ENCODE data around the gene ANGPTL4. TPM values are rescaled to one million over a fixed set of nuclear protein-coding genes. Genes with fewer than 3 reads are reported as not detected.
A peak's percentile ranks its signal among the peaks of the same experiment; 100 is the strongest.
"Not testable (repeated sequence)": the region's sequence is repeated elsewhere in the genome, so short reads cannot be mapped to it uniquely, and the experiment has no call there.

Gene ANGPTL4
- total RNA-seq, 1 experiment from 2014 or later, result 0.59 TPM

DNA sequence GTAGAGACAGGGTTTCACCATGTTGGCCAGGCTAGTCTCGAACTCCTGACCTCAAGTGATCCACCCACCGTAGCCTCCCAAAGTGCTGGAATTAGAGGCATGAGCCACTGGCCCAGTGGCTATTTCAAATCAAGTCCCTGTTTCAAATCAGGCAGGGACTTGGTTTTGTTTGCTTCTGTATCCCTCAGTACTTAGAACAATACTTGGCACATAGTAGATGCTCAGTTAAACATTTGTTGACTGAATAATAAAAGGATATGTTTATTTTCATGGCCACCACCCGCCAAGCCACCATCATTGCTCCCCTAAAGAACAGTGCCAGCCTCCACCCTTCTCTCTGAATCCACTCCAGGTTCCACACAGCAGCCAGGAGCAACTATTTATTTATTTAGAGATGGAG, 38.5 kb upstream of the ANGPTL4 start:
- H3K27ac ChIP-seq, result no peak overlapping the region
- no peaks in the 10 kb centered on the region for H3K9me3 ChIP-seq (replicated peaks)
- H3K4me3 ChIP-seq, result no peak overlapping the region
- no peak for DNase-seq
- H3K36me3 ChIP-seq, result peaks cover 21% of the 10 kb centered on the region
- H3K27me3 ChIP-seq, result no peaks in the 10 kb centered on the region; the same call in 1 of the 2 replicates
- H3K4me1 ChIP-seq, result no peaks in the 10 kb centered on the region

DNA sequence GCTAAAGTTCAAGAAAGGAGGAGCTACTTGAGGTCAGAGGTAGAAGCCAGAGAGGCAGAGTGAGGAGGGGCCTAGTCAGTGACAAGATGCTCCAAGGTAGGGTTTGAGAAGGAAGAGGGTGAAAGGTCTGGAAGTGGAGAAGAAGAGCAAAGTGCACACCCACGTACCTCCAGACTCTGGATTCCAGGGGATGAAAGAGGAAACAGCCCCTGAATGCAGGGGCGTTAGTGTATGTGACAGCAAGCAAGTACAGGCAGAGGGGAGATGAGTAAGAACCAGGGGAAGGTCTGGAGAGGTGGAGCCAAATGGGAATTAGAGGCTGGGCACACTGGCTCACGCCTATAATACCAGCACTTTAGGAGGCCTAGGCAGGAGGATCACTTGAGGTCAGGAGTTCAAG, 34.0 kb upstream of the ANGPTL4 start:
- Histone ChIP-seq H3K9me3 (replicated peaks) (no peaks in the 10 kb centered on the region), H3K36me3 (no peaks in the 10 kb centered on the region), H3K4me1 (no peaks in the 10 kb centered on the region), H3K27me3 (no peaks in the 10 kb centered on the region; the same call in 1 of the 2 replicates), H3K4me3 (no peak overlapping the region), H3K27ac (no peak overlapping the region)
- DNase-seq, result no peak

DNA sequence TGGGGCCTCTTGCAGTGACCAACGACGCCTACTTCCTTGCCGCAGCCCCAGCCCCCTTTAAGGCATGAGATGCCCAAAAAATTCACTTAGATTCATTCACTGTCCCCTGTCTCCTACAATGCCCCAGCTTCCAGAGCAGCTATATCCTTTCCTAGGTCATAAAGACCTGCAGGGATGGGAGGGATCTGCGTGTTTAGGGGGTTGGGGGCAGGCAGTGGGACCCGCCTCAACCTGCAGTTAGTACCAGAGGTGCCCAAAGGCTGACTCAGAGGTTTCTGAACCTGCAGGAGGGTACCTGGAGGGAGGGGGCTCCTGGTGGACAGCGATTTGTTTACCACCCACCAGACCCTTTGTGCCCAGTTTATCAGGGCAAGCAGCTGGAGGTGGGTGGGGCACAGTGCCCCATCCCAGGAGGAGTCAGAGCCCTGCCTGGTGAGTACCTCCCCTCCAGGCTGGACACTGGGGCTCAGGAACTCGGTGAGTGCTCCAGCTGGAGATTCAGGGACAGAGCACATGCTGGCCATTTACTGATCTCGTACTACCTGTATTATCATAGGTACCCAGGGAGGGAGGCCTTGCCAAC, 32.6 kb upstream of the ANGPTL4 start:
- no peaks in the 10 kb centered on the region; the same call in 1 of the 2 replicates for H3K27me3 ChIP-seq
- no peaks in the 10 kb centered on the region for H3K4me1 ChIP-seq
- no peak overlapping the region for H3K27ac ChIP-seq
- DNase-seq, result no peak
- no peak overlapping the region for H3K4me3 ChIP-seq
- H3K9me3 ChIP-seq (replicated peaks), result no peaks in the 10 kb centered on the region
- H3K36me3 ChIP-seq, result no peaks in the 10 kb centered on the region

DNA sequence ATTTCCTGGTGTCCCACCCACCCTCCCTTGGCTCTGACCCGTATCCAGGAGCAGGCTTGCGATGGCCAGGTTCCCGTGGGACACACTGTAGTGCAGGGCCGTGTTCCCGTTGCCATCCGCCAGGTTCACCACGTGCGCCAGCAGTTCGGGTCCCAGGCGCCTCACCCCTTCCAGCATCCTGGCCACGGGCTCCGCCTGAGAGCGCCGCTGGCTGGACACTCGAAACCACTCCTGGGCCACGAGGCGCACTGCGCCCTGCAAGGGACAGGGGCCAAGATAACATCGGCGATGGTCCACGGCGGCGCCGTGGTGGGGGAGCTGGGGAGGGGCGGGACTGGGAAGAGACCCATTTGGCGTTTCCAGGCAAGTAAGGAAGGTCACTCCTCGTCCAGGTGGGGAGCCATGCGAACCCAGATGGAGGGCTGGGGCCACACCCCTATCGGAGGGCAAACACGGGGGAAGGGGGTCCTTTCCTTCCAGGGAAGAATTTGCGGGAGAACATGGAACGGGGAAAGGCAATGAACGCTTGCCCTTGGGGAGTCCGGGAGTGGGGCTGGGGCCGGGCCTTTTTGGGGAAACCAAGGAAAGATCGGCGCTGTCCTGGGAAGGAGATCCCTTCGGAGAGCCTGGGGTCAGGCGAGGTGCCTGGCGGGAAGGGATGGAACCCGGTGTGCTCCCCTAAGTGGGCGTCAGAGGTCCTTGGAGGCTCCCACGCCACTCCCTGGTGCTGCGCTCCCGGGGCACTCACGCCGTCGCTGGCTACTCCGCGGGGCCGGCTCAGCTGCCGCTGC, 30.8 kb upstream of the ANGPTL4 start:
- no peak for DNase-seq
- H3K27ac ChIP-seq, result no peak overlapping the region
- no peaks in the 10 kb centered on the region for H3K36me3 ChIP-seq
- no peaks in the 10 kb centered on the region for H3K27me3 ChIP-seq
- 0 out of 2 replicates have a peak, but pooled peaks cover 4% of the 10 kb centered on the region for H3K4me1 ChIP-seq
- H3K4me3 ChIP-seq, result no peak overlapping the region
- H3K9me3 ChIP-seq (replicated peaks), result no peaks in the 10 kb centered on the region

DNA sequence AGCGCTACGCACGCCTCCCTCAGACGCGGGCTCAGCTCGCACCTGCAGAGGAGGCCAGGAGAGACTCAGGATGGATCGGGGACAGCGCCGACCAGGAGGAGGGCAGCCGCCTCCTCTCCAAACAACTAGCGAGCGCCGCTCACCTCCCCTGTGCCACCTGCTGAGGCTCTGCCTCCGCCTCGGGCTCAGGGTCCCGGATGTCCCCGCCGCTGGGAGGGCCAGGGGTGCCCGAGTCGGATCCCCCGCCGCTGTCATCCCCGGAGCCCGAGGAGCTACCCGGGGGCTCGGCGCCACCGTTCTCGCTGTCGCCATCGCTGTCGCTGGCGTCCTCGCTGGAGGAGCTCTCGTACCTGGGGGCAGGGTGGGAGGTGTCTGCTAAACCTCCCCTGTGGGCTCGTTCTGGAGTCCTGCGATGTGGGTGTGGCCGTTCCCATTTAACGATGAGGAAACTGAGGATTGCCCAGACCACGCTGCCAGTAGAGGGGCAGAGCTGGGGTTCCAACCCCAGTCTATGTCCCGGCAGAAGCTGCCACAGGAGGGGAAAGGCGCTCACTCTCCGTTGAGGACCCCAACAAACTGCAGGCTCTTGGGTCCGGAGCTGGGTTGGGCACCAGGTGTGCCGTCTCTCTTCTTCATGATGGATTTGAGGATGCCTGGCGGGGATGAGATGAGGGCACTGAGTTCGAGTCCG, 30.0 kb upstream of the ANGPTL4 start:
- H3K36me3 ChIP-seq, result no peaks in the 10 kb centered on the region
- no peak overlapping the region for H3K27ac ChIP-seq
- no peak overlapping the region for H3K4me3 ChIP-seq
- no peaks in the 10 kb centered on the region for H3K9me3 ChIP-seq (replicated peaks)
- DNase-seq, result no peak
- 0 out of 2 replicates have a peak, but pooled peaks cover 4% of the 10 kb centered on the region for H3K4me1 ChIP-seq
- H3K27me3 ChIP-seq, result no peaks in the 10 kb centered on the region

DNA sequence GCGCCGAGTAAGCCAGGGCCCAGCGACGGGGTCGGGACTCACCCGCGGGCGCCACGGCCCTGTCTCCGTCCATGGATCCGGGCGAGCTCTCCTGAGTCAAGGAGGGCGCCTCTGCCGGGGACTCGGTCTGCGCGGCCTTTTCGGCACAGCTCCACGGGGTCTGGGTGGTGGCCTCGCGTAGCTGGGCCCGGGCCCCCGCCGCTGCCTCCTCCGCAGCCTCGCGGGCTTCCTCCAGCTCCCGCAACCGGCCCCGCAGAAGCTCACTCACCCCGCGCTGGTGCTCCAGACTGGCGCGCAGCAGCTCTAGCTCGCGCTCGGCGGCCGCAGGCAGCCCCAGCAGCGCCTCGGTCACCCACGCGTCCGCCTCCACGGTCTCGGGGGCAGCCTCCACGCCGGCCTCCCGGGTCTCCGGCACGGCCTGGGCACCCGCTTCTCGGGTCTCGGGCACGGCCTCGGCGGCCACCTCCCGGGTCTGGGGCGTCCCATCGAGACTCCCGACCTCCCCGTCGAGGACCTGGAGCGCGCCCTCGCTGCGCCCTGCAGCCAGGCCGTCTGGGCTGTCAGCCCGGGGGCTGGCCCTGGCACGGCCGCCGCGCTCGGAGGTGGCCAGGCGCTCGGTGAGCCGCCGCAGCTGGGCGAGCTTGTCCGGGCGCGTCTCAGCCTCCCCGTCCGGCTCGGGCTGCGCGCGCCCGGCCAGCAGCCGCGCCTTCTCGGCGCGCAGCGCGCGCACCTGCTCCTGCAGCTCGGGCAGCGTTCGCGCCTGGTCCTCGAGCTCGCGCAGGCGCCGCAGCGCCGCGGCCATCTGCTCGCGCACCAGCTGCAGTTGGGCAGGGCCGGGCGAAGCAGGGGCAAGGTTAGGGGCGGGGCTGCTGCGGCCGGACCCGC, 29.3 kb upstream of the ANGPTL4 start:
- Histone ChIP-seq H3K27me3 (no peaks in the 10 kb centered on the region), H3K4me3 (peak overlapping the region; percentile 22; the same call in 1 of the 2 replicates), H3K9me3 (replicated peaks) (no peaks in the 10 kb centered on the region), H3K27ac (no peak overlapping the region), H3K4me1 (0 out of 2 replicates have a peak, but pooled peaks cover 4% of the 10 kb centered on the region), H3K36me3 (no peaks in the 10 kb centered on the region)
- DNase-seq, result peak; percentile 77 to 78

DNA sequence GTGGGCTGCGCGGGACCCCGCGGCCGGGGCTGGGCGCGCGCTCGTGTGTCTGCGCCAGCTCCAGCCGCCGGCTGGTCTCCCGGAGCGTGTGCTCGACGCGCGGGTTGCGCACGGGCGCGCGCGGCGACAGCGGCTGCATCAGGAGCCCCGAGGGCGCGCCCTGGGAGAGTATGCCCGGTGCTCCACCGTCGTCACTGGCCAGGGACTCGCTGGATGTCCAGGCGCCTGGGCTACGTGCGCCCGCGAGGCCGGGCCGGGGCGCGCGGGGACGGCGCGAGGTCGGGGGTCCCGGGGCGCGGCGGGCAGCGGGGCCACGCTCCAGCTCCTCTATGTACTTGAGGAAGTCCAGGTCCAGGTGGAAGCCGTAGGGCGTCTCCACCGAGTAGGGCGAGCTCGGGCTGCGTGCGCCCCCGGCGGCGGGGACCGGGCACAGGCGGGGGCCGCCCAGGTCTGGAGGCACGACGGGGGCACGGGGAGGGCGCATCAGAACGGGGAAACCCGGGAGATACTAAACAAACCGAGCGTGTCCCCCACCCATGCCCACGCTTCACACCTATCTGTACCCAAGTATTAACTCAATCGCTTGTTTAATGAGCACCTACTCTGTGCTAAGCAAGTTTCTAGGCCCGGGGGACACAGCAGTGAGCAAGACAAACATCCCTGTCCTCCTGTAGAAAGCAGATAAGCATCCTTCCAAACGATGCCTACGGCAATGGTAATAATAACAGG, 28.4 kb upstream of the ANGPTL4 start:
- H3K9me3 ChIP-seq (replicated peaks), result no peaks in the 10 kb centered on the region
- no peaks in the 10 kb centered on the region for H3K27me3 ChIP-seq
- no peak overlapping the region for H3K27ac ChIP-seq
- no peak for DNase-seq
- H3K4me1 ChIP-seq, result peaks cover 7% of the 10 kb centered on the region; the same call in 1 of the 2 replicates
- no peaks in the 10 kb centered on the region for H3K36me3 ChIP-seq
- H3K4me3 ChIP-seq, result no peak overlapping the region; the same call in 1 of the 2 replicates

DNA sequence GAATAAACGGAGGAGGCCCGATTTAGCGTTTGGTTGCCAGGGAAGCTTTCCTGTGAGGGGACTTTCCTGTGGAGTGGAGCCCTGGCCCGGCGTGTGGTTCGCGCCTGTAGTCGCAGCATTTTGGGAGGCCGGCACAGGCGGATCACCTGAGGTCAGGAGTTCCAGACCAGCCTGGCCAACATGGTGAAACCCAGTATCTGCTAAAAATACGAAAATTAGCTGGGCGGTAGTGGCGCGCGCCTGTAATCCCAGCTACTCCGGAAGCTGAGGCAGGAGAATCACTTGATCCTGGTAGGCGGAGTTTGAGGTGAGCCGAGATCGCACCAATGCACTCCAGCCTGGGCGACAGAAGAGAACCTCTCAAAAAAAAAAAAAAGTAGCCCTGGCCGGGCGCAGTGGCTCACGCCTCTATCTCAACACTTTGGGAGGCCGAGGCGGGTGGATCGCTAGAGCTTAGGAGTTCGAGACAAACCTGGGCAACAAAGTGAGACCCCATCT, 27.8 kb upstream of the ANGPTL4 start:
- H3K9me3 ChIP-seq (replicated peaks), result no peaks in the 10 kb centered on the region
- H3K4me1 ChIP-seq, result peaks cover 12% of the 10 kb centered on the region; the same call in 1 of the 2 replicates
- no peak overlapping the region for H3K4me3 ChIP-seq
- no peaks in the 10 kb centered on the region for H3K36me3 ChIP-seq
- no peaks in the 10 kb centered on the region for H3K27me3 ChIP-seq
- H3K27ac ChIP-seq, result no peak overlapping the region
- no peak for DNase-seq

DNA sequence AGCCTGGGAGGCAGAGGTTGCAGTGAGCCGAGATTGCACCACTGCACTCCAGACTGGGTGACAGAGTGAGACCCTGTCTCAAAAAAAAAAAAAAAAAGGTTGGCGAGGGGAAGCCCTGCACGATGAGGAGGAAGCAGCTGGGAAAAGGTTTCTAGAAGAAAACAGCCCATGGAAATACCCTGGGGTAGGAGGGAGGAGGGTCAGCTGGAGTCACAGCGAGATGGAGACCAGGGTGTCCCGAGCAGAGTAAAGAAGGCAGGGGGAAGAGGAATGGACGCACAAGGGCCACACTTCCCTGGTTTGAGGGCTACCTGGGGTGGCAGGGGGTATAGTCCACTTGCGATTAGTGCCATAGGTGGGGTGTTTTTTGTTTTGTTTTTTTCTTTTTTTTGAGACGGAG, 27.3 kb upstream of the ANGPTL4 start:
- Histone ChIP-seq H3K9me3 (replicated peaks) (no peaks in the 10 kb centered on the region), H3K27ac (no peak overlapping the region), H3K4me3 (no peak overlapping the region), H3K36me3 (no peaks in the 10 kb centered on the region), H3K4me1 (peaks cover 13% of the 10 kb centered on the region; the same call in 1 of the 2 replicates), H3K27me3 (no peaks in the 10 kb centered on the region)
- DNase-seq, result no peak

DNA sequence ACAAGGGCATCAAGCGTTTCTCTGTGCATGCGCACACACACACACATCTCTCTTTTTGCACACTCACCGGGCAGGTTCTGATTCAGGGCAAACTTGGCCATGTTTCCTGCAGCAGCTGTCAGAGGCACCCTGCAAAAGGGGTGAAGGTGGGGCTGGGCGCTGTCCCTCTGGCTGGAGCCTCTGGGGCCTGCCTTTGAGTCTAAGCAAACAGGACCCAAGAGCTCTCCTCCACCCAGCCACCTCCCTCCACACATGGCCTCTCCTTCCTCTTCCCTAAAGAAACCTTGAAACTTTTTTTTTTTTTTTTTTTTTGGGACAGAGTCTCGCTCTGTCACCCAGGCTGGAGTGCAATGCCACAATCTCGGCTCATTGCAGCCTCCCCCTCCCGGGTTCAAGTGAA, 26.2 kb upstream of the ANGPTL4 start:
- H3K4me1 ChIP-seq, result peaks cover 13% of the 10 kb centered on the region; the same call in 1 of the 2 replicates

DNA sequence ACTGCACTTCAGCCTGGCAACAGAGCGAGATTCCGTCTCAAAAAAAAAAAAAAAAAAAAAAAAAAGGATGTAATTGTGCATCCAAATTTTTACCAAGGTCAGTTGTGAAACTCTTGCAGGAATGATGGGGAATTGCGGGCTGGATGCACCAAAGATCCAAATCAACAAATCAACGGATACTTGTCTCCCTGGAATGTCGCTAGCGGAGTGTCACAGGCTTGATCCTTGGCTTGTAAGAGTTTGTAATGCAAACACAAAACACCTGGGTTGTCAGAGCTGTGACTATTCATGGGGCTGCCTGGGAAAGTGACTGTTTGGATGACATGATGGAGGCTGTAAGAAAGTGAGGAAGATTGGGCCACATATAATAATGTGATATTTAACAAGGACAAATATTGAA, 25.1 kb upstream of the ANGPTL4 start:
- Histone ChIP-seq H3K4me1 (peaks cover 13% of the 10 kb centered on the region; the same call in 1 of the 2 replicates), H3K9me3 (replicated peaks) (no peaks in the 10 kb centered on the region), H3K4me3 (no peak overlapping the region), H3K36me3 (no peaks in the 10 kb centered on the region), H3K27ac (no peak overlapping the region), H3K27me3 (no peaks in the 10 kb centered on the region)
- DNase-seq, result no peak

More for the DNA sequence above, 26.2 kb upstream of the ANGPTL4 start:
- Histone ChIP-seq H3K27me3 (no peaks in the 10 kb centered on the region), H3K9me3 (replicated peaks) (no peaks in the 10 kb centered on the region), H3K4me3 (no peak overlapping the region), H3K36me3 (no peaks in the 10 kb centered on the region), H3K27ac (no peak overlapping the region)
- no peak for DNase-seq

DNA sequence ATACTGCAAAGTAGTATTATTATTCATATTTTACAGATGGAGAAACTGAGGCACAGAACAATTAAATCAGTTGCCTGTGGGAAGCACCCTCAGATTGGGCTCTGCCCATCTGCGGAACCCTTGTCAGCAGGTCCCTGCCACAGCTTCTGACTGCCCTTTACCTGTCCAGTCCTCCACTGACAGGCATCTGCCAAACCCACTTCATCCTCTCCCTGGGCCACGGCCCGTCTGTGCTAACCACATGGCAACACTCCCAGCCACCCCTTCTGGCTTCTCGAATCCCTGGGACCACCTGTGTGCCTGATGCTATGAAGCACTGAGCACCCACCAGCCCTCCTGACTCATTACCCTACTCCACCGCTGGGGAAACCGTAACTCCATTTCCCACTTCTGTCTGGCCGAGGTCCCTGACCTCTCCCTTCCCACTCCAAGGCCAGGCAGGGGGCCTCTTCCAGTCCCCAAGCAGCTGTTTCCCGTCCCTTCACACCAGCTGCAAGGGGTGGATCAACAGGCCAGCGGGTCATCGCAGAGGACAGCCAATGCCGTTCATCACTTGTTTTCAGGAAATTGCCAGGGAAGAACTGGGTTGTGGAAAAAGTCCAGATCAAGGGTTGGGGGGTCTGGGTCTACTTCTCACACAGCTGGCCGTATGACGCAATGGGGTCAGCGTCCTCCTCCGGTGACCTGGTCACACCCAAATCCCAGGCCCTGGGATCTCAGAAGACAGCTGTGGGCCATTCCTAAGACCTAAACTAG, 23.4 kb upstream of the ANGPTL4 start:
- no peak overlapping the region for H3K4me3 ChIP-seq
- no peaks in the 10 kb centered on the region for H3K27me3 ChIP-seq
- no peaks in the 10 kb centered on the region for H3K9me3 ChIP-seq (replicated peaks)
- H3K4me1 ChIP-seq, result peaks cover 13% of the 10 kb centered on the region; the same call in 1 of the 2 replicates
- peak; percentile 65 to 69 for DNase-seq
- no peak overlapping the region for H3K27ac ChIP-seq
- no peaks in the 10 kb centered on the region for H3K36me3 ChIP-seq

DNA sequence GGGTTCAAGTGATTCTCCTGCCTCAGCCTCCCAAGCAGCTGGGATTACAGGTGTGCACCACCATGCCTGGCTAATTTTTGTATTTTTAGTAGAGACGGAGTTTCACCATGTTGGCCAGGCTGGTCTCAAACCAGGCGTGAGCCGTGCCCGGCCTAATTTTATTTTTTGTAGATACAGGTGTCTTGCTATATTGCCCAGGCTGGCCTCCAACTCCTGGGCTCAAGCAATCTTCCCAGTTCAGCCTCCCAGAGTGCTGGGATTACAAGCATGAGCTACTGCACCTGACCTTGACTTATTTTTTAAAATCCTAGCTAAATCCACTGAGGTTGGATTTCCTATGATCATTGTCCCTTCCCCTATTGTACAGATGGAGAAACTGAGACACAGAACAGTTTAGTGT, 22.5 kb upstream of the ANGPTL4 start:
- not testable (repeated sequence) for H3K36me3 ChIP-seq; H3K27ac ChIP-seq; H3K4me3 ChIP-seq; H3K27me3 ChIP-seq; DNase-seq; H3K9me3 ChIP-seq (replicated peaks)
- peaks cover 13% of the 10 kb centered on the region; the same call in 1 of the 2 replicates for H3K4me1 ChIP-seq
